Calu3 (cell line): ENCODE results near the gene GCSAM. TPM values are rescaled to one million over a fixed set of nuclear protein-coding genes. Genes with fewer than 3 reads are reported as not detected.

Source experiments
- BruUV-seq: library from RNA; stranded (reverse); fragments of 400-500 nt; replicated peaks from 2 replicates; lab custom pipeline; 2021; lab: Mats Ljungman, UMichigan
- CTCF ChIA-PET: fragments of 300-600 bp; sonication (Branson Sonifier 250); formaldehyde crosslinking; loops from one replicate; lab custom pipeline; 2022; ENCODE audit warnings: antibody characterized with exemption; lab: Charles Lee
- DNase-seq: peaks from one replicate; pipeline ENCODE4 v3.0.0; 2022
- H3K27ac Mint-ChIP-seq: one replicate; pipeline ENCODE4 v1.8.0; 2022; ENCODE audit warnings: mixed read lengths; ENCODE audit not compliant: unreplicated experiment
- H3K27me3 Mint-ChIP-seq: one replicate; pipeline ENCODE4 v1.8.0; 2022; ENCODE audit warnings: mixed read lengths; ENCODE audit not compliant: unreplicated experiment
- H3K36me3 Mint-ChIP-seq: one replicate; pipeline ENCODE4 v1.8.0; 2022; ENCODE audit warnings: mild to moderate bottlenecking, moderate library complexity, mixed read lengths; ENCODE audit not compliant: insufficient read depth, unreplicated experiment
- H3K4me1 Mint-ChIP-seq: one replicate; pipeline ENCODE4 v1.8.0; 2022; ENCODE audit warnings: mild to moderate bottlenecking, low read depth, mixed read lengths; ENCODE audit not compliant: unreplicated experiment
- H3K4me3 Mint-ChIP-seq: one replicate; pipeline ENCODE4 v1.8.0; 2022; ENCODE audit warnings: mild to moderate bottlenecking, low read depth, moderate library complexity, mixed read lengths; ENCODE audit not compliant: unreplicated experiment
- H3K9me3 Mint-ChIP-seq: one replicate; pipeline ENCODE4 v1.8.0; 2022; ENCODE audit warnings: low read depth, mixed read lengths; ENCODE audit not compliant: unreplicated experiment
- CTCF ChIP-seq: fragments of 200-600 bp; IDR thresholded peaks from one replicate; pipeline ENCODE4 v1.8.0; 2022; ENCODE audit warnings: antibody characterized with exemption; ENCODE audit not compliant: unreplicated experiment
- intact Hi-C: fragments of 100-400 bp; cut with micrococcal nuclease; formaldehyde crosslinking; loops from one replicate; pipeline ENCODE4 v1.10.0; 2022; ENCODE audit not compliant: unreplicated experiment
- total RNA-seq: library from RNA; stranded (reverse); gene quantifications from 2 replicates; pipeline ENCODE4 v1.2.3, GENCODE V29; 2022

Gene GCSAM
- total RNA-seq, 1 experiment from 2014 or later: not detected

GRCh38 chr3:112130638-112130993 is 2.4 kb downstream of the GCSAM start:
- no peak overlapping the region for H3K4me3 Mint-ChIP-seq
- H3K9me3 Mint-ChIP-seq: no peaks in the 10 kb centered on the region
- CTCF ChIA-PET: no interaction called here
- peaks cover 5% of the 10 kb centered on the region for H3K36me3 Mint-ChIP-seq
- TF ChIP-seq CTCF: no peak
- H3K27me3 Mint-ChIP-seq: no peaks in the 10 kb centered on the region
- no TSS peak for BruUV-seq
- intact Hi-C loops: loop anchor here (10.0 kb wide), 1 partner anchor 194 kb away; no protein-coding TSS in a partner anchor
- no peak for DNase-seq
- no peak overlapping the region for H3K27ac Mint-ChIP-seq
- peaks cover 10% of the 10 kb centered on the region for H3K4me1 Mint-ChIP-seq

GRCh38 chr3:112129925-112130637 is 3.0 kb downstream of the GCSAM start:
- CTCF ChIA-PET: no interaction called here
- TF ChIP-seq CTCF: no peak
- H3K4me1 Mint-ChIP-seq: peaks cover 9% of the 10 kb centered on the region
- H3K9me3 Mint-ChIP-seq: no peaks in the 10 kb centered on the region
- no TSS peak for BruUV-seq
- DNase-seq: no peak
- H3K27me3 Mint-ChIP-seq: no peaks in the 10 kb centered on the region
- peaks cover 5% of the 10 kb centered on the region for H3K36me3 Mint-ChIP-seq
- H3K27ac Mint-ChIP-seq: no peak overlapping the region
- no peak overlapping the region for H3K4me3 Mint-ChIP-seq
- intact Hi-C loops: loop anchor here (10.0 kb wide), 1 partner anchor 195 kb away; no protein-coding TSS in a partner anchor

GRCh38 chr3:112128843-112129727 is 4.0 kb downstream of the GCSAM start:
- intact Hi-C loops: no loop called here
- no peaks in the 10 kb centered on the region for H3K27me3 Mint-ChIP-seq
- no peak for TF ChIP-seq CTCF
- CTCF ChIA-PET: no interaction called here
- no peak overlapping the region for H3K4me3 Mint-ChIP-seq
- DNase-seq: no peak
- peaks cover 5% of the 10 kb centered on the region for H3K36me3 Mint-ChIP-seq
- H3K9me3 Mint-ChIP-seq: no peaks in the 10 kb centered on the region
- no peaks in the 10 kb centered on the region for H3K4me1 Mint-ChIP-seq
- no peak overlapping the region for H3K27ac Mint-ChIP-seq
- BruUV-seq: no TSS peak

GRCh38 chr3:112127522-112128494 is 5.2 kb downstream of the GCSAM start:
- Mint-ChIP-seq H3K27me3 (no peaks in the 10 kb centered on the region), H3K27ac (no peak overlapping the region), H3K4me3 (no peak overlapping the region), H3K4me1 (no peaks in the 10 kb centered on the region), H3K36me3 (no peaks in the 10 kb centered on the region), H3K9me3 (no peaks in the 10 kb centered on the region)
- intact Hi-C loops: no loop called here
- no TSS peak for BruUV-seq
- no peak for TF ChIP-seq CTCF
- no peak for DNase-seq
- CTCF ChIA-PET: no interaction called here
